ENCODE results near the gene TSACC. TPM values are rescaled to one million over a fixed set of nuclear protein-coding genes. Genes with fewer than 3 reads are reported as not detected.
A peak's percentile ranks its signal among the peaks of the same experiment; 100 is the strongest.

The TSACC gene
- total RNA-seq, 1 donor from 2014 or later, result 0.40 TPM

DNA sequence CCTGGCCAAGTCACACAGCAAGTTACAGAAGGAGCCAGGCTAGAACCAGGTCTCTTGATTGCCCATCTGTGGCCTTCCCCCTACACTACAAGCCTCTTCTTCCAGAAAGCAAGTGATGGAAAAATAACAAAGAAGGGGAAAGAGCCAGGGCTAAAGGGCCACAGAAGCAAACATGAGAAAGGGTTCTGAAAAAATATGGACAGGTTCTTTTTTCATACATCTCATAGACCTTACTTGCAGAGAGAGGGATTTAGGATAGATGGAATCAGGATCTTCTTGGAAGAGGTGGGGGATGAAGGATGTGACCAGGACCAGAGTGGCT lies 33.9 kb downstream of the TSACC start:
- no peak for ATAC-seq

DNA sequence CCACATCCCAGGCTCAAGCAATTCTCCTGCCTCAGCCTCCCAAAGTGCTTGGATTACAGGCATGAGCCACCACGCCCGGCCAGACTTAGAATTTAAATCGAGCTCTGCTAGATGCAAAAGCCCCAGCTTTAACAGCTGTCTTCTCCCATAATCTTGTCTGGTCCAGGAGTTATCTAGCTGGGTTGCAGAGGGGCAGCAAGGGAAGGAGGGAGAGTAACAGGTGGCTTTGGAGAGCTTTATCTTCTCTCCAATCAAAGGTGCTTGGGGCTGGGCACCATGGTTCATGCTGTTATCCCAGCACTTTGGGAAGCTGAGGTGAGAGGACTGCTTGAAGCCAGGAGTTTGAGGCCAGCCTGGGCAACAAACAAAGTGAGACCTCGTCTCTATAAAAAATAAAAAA lies 34.5 kb downstream of the TSACC start:
- ATAC-seq (no peak), DNase-seq (ENCODE audit: low spot score) (no peak)

More for the DNA sequence above, 33.9 kb downstream of the TSACC start:
- DNase-seq (ENCODE audit: low spot score), result no peak

DNA sequence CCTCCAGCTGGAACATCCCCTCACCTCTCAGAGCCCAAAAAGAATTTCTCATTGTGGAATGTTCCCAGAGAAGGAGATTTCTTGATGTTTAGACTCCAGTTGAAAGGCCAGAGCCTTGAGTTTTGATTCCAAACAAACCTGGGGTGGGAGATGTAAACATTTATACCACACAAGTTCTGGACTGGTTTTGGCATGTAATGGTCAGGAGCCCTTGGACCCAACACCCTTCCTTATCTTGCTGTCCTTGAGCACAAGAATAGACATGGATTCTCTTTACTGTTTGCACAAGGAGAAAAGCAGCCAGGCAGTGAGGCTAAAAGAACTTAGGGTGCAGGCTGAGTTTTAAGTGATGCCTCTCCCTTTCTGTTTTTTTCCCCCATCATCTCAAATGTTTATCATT lies 35.2 kb downstream of the TSACC start:
- no peak for ATAC-seq
- no peak for DNase-seq (ENCODE audit: low spot score)

DNA sequence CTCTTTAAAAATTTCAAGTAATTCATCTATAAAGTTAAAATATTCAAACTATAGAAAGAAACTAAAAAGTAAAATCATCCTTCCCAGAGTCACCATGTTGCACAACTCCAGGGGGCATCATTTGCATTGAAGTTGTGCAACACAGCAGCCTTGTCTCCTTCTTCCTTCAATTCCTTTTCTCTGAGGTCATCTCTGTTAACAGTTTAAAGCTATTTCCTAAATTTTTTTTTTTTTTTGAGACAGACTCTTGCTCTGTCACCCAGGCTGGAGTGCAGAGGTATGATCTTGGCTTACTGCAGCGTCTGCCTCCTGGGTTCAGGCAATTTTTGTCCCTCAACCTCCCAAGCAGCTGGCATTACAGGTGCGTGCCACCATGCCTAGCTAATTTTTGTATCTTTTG lies 37.8 kb downstream of the TSACC start:
- DNase-seq (ENCODE audit: low spot score) (no peak), ATAC-seq (no peak)

DNA sequence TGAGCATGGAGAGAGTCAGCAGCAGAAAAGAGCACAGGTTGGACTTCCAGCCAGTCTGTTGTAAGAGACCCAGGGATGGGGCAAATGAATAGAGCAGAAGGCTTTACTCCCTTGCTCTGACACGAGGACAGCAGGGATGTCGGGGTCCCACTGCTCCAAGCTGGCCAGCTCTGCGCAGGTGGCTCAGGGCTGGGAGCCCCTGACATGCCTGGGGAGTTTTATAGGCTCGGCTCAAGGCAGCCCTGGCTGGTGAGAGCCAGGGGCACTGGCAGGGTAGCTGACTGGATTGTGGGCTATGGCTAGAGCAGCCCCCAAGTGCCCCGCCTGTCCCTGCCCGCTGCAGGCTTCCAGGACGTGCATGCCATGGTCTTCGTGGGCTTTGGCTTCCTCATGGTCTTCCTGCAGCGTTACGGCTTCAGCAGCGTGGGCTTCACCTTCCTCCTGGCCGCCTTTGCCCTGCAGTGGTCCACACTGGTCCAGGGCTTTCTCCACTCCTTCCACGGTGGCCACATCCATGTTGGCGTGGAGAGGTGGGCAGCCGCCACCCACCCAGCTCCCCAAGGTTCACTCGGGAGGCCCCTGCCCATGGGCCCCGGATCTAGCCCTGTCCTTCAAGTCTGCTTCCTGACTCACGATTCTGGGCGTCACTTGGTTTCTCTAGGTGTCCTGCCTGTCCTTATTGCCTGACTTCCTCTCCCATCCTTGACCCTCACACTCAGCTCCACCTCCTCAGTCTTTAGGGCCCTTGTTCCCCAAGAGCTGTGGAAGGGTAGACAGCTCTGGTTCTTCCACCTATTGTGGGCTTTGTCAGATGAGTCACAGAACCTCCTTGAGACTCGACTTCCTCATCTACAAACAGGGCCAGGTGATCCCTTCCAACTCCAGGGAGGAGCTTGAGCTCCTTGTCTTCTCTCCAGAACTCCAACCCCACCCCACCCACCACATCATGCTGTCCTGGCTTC lies 38.9 kb downstream of the TSACC start:
- no peak for ATAC-seq
- DNase-seq (ENCODE audit: low spot score), result no peak

DNA sequence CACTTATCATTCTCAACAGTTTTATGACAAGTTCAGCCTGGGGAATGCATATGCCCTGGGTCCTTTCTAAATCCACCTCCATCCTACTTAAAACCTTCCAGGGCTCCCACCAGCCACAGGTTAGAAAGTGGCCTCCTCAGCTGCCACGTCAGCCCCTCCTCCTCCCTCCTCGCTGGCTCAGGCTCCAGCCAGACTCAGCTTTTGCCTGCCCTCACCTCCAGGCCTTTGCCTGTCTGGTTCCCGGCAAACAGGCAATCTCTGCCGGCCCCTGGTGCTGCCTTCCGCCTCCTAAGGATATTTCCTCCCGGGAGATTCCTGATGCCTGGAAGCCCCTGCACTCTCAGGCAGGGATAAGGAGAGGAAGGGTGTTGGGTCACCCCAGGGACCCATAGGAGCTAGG lies 40.2 kb downstream of the TSACC start:
- DNase-seq (ENCODE audit: low spot score), result no peak
- ATAC-seq, result no peak

DNA sequence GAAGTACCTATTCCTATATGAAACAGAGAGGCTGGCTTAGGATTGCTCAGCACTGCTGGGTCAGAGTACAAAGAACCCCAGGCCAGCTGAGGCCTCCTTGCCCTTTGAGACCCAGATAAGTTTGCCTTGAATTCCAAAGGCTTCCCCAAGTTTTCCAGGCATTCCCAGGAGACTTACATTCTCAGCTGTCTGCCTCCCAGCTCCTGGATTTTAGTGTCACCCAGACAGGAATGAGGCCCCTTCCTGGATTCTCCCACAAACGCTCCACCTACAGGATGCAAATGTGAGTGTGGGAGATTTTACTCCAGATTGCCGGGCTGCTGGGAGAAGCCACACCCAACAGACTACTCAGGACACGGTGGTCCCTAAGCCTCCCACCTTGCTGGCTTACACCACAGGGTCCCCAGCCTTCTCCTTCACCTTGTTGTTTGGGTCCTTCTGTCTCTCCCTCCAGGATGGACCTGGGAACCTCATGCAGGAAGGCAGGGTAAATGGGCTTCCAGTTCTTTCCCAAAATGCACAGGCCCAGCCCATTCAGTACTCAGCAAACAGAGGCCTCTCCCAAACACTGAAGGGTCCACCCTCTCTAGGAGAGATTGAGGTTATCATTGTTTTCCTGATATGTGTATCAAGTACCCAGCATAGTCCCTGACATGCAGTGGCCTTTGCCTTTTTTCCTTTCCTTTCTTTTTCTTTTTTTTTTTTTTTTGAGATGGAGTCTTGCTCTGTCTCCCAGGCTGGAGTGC lies 41.3 kb downstream of the TSACC start:
- no peak for DNase-seq (ENCODE audit: low spot score)
- no peak for ATAC-seq

DNA sequence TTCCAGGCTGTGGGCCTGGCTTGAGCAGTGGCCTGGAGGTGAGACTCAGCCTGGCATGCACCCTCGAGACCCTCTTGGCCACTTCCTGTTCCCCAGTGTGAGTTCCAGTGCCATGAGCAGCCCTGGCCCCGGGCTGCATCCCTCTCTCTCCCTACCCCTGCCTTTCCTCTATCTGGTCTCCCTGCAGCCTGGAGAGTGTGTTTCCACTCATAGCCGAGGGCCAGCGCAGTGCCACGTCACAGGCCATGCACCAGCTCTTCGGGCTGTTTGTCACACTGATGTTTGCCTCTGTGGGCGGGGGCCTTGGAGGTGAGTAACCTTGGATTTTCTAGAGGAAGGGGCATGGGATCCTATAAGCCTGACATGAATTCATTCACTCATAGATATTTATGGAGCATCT lies 44.2 kb downstream of the TSACC start:
- no peak for ATAC-seq
- DNase-seq (ENCODE audit: low spot score), result no peak

DNA sequence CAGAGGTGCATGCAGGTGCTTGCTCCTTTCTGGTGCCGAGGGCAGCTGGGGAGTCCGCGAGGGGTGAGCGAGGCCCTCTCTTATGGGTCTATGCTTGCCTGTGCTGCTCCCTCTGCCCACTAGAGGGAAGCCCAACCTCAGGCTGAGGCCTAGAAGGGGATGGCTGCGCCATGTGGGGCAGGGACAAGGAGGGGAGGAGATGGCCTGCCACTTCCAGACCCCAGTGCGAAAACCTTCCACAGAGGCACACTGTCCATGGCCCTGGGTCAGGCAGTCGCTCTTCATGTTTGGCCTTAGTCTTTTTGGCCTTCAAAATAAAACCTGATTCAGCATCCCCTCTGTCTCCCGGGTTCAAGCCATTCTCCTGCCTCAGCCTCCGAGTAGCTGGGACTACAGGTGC lies 44.7 kb downstream of the TSACC start:
- ATAC-seq, result peak; percentile 91
- peak; percentile 64 for DNase-seq (ENCODE audit: low spot score)

DNA sequence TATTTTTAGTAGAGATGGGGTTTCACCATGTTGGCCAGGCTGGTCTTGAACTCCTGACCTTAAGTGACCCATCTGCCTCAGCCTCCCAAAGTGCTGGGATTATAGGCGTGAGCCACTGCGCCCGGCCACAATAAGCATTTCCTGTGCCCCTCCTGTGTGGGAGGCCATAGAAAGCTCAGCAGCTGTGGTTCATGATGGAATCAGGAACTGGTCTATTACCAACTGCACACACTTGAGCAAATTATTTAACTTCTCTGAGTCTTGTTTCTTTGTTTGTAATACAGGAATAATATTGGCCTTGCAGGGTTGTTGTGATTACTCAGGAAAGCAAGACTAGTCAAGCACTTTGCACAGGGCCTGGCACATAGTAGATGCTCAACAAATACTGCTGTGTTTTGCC lies 45.7 kb downstream of the TSACC start:
- ATAC-seq (no peak), DNase-seq (ENCODE audit: low spot score) (no peak)

DNA sequence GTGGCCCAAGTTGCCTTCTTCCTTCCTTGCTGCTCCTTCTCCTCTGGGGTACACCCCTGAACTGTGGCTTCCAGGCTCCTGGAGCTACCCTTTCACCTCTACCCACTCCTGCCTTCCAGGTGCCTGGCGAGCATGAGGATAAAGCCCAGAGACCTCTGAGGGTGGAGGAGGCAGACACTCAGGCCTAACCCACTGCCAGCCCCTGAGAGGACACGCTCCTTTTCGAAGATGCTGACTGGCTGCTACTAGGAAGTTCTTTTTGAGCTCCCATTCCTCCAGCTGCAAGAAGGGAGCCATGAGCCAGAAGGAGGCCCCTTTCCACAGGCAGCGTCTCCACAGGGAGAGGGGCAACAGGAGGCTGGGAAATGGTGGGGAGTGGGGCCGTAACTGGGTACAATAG lies 46.3 kb downstream of the TSACC start:
- DNase-seq (ENCODE audit: low spot score), result no peak
- no peak for ATAC-seq

DNA sequence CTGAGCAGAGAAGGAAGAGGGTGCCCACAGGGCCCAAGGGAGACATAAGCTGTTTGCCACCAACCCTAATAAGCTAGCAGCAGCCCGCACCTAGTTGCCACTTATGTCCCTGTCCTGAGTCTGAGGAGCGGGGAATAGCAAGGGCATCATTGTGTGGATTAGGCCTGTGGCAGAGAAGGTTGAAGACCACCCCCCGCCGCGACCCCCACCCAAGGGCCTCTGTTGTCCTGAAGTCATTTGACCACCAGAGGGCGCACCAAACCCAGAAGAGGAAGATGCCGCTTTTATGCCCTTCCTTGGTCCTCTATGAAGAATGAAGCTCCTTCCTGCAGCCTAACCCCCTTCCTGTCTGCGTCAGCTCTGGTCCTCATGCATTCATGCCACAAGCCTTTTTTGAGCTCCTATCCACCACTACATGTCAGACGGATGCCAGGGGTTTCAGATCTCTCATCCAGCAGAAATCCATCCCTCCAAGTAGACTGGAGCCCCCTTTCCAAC lies 47.3 kb downstream of the TSACC start:
- peak; percentile 61 for DNase-seq (ENCODE audit: low spot score)
- ATAC-seq, result peak; percentile 69

DNA sequence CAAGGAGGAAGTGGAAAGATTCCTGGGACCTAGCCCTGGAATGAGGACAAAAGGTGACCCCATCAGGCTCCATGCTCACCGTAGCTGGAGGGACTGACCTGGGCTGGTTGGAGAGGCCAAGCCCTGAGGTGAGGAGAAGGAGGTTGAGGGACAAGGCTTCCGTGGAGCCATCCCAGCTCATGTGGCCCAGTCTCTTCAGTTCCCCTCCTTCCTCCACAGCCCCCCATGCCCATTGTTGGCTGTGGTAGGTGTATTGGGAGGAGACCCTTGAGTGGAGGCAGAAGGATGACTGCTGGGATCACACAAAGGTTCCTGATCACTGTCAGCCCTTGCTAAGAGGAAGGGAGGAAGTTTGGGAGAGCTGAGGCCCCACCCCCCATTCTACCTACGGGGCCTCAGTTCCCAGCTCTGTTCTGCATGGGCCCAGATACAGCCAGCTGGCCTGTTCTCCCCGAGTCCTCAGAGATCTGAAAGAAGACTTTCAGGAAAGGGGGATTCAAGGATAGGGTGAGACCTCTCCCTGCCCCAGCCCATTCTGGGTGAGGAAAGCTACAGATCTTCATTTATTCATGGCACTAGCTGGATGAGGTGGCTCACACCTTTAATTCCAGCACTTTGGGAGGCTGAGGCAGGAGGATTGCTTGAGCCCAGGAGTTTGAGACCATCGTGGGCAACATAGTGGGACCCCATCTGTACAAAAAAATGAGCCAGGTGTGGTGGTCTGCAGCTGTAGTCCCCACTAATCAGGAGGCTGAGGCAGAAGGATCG lies 48.0 kb downstream of the TSACC start:
- ATAC-seq, result no peak
- DNase-seq (ENCODE audit: low spot score), result no peak

DNA sequence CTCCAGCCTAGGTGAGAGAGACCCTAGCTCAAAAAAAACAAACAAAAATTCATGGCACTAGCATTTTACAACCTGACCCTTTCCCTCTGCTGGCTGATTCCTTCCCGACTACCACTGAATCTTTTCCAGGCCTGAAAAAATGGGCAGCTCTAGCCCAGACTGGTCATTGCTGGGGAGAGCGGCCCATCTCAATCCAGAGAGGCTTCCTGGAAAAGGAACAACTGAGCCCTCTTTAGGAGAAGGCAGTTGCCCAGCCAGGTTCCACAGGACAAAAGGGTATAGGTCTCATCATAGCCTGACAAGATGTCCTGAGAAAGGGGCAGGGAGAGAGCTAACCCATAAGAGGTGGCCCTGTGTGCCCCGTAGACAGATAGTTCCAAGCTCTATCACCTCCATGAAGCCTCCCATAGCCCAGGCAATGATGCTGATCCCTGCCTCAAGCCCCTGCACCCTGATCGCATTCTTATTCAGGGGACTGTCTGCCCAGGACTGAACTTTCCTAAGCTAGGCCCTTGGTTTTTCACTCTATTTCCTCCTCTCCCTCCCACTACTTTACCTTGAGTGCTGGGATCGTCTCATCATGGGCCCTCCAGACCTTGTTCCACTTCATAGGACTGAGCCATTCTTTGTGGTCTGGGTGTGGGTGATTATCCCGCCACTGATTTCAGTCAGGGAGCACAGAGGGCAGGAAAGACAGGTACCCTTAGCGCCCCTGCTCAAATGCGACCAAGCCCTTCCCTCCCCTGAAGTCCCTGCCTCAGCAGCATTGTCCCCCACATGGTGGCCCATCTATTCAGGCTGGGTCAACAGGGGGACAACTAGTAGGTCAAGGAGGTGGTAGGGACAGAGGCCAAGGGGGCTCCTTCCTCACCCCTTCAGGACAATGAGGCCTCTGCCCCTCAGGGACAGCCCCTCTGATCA lies 48.9 kb downstream of the TSACC start:
- ATAC-seq (no peak), DNase-seq (ENCODE audit: low spot score) (no peak)

DNA sequence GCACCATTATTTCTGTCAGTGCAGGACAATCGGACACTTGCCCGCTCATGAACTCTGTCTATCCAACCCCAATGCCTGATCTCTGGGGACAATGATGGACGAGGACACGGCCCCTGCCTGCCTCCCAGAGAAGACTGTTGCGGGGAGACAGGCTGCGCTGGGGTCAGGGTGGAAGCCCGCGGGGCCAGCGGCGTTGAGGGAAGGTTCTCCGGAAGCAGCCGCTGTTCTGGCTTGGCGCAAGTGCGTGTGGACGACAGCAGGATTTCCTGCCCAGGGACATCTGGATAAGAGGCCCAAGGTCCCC lies 49.5 kb downstream of the TSACC start:
- no peak for DNase-seq (ENCODE audit: low spot score)
- ATAC-seq, result no peak

DNA sequence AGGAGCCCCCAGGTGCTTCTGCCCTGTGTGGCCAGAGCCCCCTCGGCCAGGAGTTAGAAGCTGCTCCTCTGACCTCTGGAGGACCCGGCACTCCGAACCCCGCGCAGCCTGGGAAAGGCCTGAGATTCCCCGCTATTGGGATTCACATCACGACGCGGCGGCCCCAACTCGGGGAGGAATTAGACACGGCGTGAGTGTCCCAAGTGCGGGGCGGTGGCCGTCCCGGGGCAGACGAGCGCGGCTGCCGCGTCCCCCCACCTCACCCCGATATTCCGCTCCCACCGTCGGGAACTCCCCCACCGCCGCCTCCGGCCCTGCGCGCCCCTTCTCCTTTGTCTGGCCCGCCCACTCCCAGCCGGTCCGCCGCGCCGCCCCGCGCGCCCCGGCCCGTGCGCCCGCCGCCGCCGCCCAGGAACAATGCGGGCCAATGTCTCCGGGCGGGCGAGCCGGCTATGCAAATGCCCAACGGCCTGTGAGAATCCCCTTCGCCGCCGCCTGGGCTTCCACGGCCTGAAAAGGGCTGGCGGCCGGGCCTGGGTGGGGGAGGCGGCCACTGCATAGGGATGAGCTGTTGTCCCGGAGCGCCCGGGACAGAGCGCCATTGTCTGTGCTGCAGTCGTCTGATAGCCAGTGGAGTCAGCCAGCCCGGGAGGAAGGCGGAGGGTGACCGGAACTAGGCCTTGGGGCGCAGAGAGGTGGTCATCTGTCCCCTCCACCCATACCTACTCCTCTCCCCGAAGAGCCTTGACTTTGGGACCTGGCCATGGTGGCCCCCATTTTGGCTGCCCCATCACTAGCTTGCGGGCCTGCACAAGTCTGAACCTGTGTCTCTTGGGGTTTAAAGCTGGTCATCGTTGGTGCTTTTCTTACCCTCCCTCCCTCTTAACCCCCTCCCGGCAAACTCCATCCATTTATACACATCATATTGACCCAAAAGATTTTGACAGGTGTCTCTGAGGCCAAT lies 50.1 kb downstream of the TSACC start:
- ATAC-seq (no peak), DNase-seq (ENCODE audit: low spot score) (no peak)

DNA sequence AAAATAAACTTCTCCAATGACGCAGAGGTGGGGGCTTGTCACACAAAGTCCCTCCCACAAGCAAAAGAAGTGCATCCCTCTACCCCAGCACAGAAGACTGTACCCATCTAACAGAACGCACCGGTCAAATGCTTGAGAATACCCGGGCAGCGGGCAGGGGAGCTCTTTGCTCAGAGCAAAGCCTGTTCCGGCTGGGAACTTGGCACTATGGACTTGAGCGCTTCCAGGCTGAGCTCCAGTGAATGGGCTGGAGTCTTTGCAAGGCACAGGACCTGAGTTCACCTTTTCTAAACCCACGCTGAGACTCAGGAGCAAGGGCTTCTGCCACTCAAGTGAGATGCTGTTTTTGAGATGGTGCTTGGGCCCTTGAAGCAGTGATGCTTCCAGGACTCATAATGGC lies 51.0 kb downstream of the TSACC start:
- DNase-seq (ENCODE audit: low spot score), result no peak
- no peak for ATAC-seq

DNA sequence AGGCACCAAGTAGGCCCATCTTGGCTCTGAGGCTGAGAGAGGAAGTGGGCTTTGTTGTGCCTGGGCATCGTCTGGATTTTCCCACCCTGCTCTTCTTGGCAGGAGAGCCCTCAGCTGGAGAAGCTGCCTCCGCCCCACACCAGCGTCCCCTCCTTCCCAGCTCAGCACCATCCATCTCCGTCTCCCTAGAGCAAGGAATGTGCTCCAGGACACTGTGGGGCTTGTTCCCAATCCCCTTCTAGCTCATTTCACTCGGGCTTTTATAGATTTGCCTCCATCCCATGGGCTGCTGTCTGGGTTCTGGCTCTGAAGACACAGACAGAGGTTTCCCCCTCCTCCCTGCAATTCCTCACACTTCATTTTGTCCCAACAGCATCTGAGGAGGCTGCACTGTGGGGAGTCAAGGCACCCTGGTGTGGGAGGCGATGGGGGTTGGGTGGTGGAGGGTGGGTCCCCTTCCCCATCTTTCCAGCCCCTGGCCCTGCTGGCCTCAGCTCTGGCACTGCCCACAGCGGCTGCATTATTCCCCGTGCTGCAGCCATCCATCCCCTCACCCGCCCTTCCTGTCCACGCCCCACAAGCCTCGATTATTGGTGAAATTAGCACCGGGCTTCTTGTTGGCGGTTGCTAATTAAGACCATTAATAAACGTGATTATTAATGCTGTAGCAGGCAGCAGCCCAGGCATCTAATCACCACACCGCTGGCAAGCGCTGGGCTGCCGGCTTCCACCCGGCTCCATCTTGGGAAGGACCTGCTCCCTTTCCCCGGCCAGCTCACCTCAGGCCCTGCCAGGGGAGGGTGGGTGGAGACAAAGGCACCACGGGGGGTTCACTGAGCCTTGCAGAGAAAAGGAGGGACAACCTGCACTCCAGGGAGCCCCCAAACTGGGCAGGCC lies 52.4 kb downstream of the TSACC start:
- ATAC-seq (no peak), DNase-seq (ENCODE audit: low spot score) (no peak)

DNA sequence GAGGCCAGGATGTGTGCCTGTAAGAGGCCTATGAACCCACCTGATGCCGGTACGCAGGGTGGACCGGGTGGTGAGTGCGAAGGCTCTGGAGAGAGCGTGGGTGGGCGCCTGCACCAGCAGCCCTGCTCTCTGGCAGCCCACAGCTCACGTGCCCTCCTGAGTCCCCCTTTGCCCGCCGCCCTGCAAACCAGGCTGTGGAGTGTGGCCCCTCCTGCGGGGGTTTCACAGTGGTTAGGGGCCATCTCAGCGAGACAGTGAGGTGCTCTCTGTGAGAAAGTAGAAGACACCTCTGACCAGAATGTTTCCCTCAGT lies 53.0 kb downstream of the TSACC start:
- no peak for ATAC-seq

More for the DNA sequence above, 53.0 kb downstream of the TSACC start:
- no peak for DNase-seq (ENCODE audit: low spot score)
